DMS153 (cell line): Measurements from ENCODE around the gene RPTOR.
"Not testable (repeated sequence)": the region's sequence is repeated elsewhere in the genome, so short reads cannot be mapped to it uniquely, and the experiment has no call there.

Experiments
- DNase-seq: peaks from one replicate; lab custom pipeline; 2025; lab: John Stamatoyannopoulos, UW

Gene RPTOR

DNA sequence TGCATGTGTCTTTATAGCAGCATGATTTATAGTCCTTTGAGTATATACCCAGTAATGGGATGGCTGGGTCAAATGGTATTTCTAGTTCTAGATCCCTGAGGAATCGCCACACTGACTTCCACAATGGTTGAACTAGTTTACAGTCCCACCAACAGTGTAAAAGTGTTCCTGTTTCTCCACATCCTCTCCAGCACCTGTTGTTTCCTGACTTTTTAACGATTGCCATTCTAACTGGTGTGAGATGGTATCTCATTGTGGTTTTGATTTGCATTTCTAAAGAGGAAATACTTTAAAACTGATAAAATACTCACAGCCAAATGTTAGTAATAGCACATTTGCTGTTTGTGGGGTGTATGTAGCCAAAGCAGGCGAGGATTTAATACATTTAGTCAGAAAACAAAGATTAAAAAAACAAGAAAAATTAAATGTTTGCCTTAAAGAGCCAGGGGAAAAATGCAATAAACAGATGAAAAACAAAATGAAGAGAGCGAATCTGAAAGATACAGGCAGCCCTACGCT is 220.0 kb downstream of the RPTOR start:
- DNase-seq, result not testable (repeated sequence)

GRCh38 chr17:80765241-80765961 is 220.8 kb downstream of the RPTOR start:
- DNase-seq, result no peak

- DNase-seq, result no peak
Measured at GRCh38 chr17:80766290-80766855, 221.7 kb downstream of the RPTOR start.

GRCh38 chr17:80768389-80768788 is 223.8 kb downstream of the RPTOR start:
- no peak for DNase-seq

GRCh38 chr17:80768936-80769335 is 224.3 kb downstream of the RPTOR start:
- DNase-seq, result no peak

DNA sequence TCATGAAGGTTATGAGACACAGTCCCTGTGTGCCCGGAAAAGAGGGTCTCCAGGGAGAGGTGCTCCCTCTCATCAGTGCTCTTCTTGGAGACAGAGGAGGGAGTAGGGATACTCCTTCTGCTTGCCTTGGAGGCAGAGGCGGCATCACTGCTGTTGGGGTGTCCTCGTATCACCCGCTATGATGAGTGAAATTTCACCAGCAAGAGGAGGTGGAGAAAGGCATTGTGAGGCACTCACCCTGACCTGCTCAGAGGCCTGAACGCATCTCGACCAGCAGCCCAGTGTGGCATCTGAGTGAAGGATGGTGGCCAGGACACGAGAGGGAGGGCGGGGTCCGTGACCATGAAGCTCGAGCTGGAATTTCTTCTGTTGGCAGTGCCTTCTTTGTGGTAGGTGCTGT is 224.9 kb downstream of the RPTOR start:
- no peak for DNase-seq

GRCh38 chr17:80769936-80770625 is 225.4 kb downstream of the RPTOR start:
- no peak for DNase-seq

- no peak for DNase-seq
Measured at GRCh38 chr17:80770881-80771611, 226.4 kb downstream of the RPTOR start.

- no peak for DNase-seq
Measured at GRCh38 chr17:80771612-80772005, 227.0 kb downstream of the RPTOR start.

DNA sequence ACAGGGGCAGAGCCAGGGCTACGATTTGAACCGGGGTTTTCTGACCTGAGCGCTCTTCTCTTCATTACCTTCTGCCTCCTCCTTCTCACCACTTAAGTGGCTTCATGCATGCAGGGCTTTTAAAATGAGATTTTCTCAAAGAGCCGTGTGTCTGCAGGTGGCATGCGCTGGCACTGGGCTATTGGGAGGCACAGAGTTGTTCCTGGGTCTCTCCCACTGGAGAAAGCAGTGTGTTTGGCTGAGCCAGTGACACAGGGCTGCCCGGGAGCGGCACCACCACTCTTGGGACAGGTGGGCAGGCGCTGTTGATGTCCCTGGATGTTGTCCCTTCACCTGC is 228.2 kb downstream of the RPTOR start:
- DNase-seq, result no peak

GRCh38 chr17:80773243-80773991 is 228.8 kb downstream of the RPTOR start:
- DNase-seq, result no peak

- no peak for DNase-seq
Measured at GRCh38 chr17:80774146-80774545, 229.5 kb downstream of the RPTOR start.

DNA sequence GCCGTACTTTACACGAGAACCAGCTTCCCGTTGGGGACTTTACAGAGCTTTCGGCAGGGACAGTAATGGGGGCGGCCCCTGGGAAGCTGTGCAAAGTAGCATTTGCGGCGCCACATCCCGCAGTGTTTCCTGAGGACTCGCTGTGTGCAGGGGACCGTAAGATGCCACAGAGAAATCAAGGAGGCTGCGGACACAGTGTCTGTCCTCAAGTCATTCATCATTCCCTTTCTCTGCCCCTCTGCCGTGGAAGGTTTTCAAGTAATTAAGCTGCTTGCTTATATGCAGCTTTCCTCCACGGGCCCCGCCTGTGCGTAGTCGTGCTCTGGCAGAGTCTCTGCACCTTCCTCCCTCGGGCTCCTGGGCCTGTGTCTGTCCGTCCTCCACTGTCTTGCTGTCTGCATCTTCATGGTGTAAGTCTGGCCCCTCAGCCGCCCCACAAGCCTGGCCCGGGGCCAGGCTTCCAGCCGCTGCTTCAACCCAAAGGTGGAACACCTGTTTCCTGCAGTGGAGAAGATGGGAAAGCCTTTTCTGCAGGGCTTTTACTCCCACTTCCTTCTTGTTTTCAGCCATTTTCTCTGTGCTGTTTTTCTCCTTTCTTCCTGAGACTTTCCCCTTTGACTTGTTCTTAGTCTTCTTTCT is 230.1 kb downstream of the RPTOR start:
- peak; percentile 36 for DNase-seq

DNA sequence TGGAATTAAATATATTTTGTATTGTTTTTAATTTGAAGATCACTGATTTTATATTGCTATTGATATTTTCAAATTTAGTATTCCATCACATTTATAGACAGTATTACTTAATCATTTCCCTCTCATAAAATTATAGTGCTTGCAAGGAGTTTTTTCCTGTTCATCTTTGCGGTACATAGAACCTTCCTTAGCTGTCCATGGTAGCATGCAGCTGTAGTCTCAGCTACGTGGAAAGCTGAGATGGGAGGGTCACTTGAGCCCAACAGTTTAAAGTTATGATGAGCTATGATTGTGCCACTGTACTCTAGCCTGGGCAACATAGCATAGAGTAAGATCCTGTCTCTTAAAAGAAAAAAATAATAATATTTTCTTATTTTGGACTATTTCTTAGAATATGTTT is 231.2 kb downstream of the RPTOR start:
- no peak for DNase-seq

DNA sequence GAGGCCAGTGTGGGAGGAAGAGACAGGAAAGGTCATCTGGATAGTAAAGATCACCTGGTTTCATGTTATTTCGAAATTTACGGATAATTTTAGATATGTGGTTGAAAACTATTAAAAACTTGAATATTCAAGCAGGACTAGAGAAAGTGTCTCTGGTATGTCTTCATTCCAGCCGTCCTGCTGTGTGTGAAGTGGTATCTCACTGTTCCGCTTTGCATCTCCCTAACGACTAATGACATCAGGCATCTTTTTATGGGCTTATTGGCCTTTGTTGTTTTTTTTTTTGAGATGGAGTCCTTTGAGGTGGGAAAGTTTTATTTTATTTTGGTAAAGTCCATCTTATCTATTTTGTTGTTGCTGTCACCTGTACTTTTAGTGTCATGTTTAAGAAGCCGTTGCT is 232.6 kb downstream of the RPTOR start:
- no peak for DNase-seq

DNA sequence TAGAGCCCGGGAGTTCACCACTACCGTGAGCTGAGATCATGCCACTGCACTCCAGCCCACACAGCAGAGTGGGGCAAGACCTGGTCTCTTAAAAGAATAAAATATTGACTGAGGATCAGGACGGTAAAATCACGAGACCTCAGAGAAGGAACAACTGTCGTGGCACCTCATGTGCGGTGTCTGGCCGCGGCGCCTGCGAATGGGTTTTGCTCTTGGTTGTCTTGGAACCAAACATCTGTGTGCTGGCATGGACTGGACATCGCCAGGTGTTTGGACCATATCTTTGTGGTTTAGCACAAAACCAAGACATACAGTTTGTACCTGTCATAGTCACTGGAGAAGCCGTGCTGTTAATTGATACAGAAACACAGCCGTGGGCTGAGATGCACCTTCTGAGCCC is 234.1 kb downstream of the RPTOR start:
- no peak for DNase-seq

GRCh38 chr17:80779336-80779735 is 234.7 kb downstream of the RPTOR start:
- no peak for DNase-seq

DNA sequence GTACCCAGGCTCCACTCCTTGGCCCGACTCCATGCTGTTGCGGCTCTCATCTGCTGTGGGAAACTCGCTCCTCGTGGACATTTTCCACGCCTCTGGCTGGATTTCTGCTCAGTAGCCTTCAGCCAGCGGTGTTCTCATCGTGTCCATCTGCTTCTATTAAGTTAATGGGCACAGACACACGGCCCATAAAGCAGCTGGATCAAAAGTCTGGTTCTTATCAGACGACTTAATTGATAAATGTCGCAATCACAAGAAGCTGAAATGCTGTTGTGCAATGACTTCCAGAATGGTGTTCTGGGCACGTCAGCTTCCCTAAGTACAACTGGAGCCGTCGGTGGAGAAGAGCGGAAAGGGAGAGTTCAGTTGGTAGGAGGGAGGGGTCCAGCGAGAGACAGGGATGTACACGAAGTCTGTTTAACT is 235.3 kb downstream of the RPTOR start:
- DNase-seq, result no peak

DNA sequence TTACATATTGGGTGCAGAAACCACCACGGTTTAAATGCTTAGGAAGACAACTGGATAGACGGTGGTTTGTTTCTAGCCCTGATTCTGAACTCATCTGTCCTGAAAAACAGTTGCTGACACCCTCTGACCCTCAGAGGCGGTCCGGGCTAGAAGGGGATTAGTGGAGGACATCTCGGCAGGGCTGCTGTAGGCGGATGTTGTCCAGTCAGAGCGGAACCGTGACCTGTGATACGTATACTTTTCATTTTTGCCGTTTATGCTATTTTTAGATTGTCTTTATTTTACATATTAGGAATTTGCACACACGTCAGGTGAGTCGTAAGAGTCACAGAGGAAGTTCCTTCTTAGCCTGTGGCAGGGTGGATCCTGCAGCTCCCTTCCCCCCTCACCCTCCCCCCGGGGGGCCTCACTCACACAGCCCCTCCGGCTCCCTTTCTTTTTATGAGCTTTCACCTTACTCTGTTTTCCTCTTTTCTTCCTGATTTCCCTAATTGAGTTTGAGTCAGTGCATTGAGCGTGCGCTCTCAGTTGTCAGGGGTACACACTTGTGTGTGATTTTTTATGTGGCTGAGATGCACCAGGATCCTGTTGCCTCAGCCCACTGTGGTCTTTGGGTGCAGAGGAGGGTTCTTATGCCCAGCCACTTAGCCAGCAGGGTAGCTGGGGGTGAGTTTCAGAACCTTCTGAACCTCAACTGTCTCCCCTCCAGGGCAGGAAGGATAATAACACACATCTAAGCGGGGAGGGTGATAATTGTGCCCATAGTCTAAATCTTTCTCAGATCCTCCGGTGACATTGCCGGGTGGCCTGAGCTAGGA is 236.0 kb downstream of the RPTOR start:
- no peak for DNase-seq

GRCh38 chr17:80781211-80781610 is 236.6 kb downstream of the RPTOR start:
- no peak for DNase-seq
